ENCODE results near the gene WNT2. TPM values are rescaled to one million over a fixed set of nuclear protein-coding genes. Genes with fewer than 3 reads are reported as not detected.
A peak's percentile ranks its signal among the peaks of the same experiment; 100 is the strongest.

Gene WNT2
- total and polyA plus RNA-seq, 2 experiments from 2014 or later = 260 to 378 TPM

DNA sequence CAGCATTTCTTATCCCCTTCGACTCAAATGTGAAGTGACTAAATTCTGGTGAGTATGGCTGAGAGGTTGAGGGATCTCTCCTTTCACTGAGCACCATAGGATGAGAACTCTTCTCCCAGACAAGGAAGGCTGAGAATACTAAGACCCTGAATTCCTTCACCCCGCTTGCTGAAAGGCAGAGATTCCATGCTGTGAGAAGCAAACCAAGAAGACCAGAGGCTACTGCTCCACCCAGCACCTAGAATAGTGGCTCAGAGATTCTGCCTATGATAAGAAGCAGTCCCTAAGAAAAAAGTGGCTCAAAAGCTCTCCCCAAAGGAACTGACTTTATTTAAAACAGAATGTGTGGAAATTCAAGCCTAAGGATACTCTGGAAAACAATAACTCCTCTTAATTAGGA lies 26.7 kb upstream of the WNT2 start:
- Histone ChIP-seq H3K4me3 (no peak overlapping the region), H3K36me3 (no peaks in the 10 kb centered on the region), H3K4me1 (ENCODE audit: low read depth) (peaks cover 8% of the 10 kb centered on the region), H3K9me3 (ENCODE audit: low read depth) (no peaks in the 10 kb centered on the region), H3K27me3 (no peaks in the 10 kb centered on the region), H3K27ac (no peak overlapping the region)
- no peak for DNase-seq (ENCODE audit: low read depth in 1 of 2, low spot score in 1 of 2)
- TF ChIP-seq CTCF (IDR thresholded peaks at IDR 0.05; ENCODE audit: low read depth, low read length) = no peak

DNA sequence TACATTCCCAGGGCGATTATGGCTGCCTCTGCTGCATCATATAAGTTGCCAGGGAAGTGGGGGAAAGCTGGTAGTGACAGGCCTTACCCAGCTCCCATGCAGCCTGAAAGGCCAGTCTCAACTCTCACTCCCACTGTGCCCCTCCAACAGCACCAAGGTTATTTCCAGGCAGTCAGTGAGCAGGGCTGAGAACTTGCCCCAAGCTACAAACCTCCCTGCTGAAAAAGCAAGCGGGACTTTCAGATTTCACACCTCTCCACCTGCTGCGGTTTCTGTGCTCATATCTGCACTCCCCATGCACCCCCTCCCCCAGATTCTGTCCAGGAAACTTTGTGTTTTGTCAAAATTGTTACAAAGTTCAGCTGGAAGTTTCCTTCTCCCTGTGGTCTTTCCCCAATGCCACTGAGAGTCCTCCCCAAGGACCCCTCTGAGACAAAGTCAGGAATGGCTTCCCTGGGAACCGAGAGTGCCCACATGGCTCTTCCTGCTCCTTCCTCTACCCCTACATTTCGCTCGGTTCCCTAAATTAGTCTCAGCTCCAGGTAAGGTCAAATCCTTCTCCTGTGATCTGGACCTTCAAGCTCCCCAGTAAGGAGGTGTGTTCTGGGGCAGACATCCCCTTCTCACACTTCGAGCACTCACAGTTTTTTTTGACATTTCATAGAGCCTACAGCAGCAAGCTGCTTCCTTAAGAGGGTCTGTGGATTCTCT lies 25.3 kb upstream of the WNT2 start:
- Histone ChIP-seq H3K9me3 (ENCODE audit: low read depth) (no peaks in the 10 kb centered on the region), H3K27ac (no peak overlapping the region), H3K4me1 (ENCODE audit: low read depth) (peaks cover 12% of the 10 kb centered on the region), H3K36me3 (no peaks in the 10 kb centered on the region), H3K27me3 (no peaks in the 10 kb centered on the region), H3K4me3 (no peak overlapping the region)
- TF ChIP-seq CTCF (IDR thresholded peaks at IDR 0.05; ENCODE audit: low read depth, low read length) = no peak
- DNase-seq (ENCODE audit: low read depth in 1 of 2, low spot score in 1 of 2) = no peak

DNA sequence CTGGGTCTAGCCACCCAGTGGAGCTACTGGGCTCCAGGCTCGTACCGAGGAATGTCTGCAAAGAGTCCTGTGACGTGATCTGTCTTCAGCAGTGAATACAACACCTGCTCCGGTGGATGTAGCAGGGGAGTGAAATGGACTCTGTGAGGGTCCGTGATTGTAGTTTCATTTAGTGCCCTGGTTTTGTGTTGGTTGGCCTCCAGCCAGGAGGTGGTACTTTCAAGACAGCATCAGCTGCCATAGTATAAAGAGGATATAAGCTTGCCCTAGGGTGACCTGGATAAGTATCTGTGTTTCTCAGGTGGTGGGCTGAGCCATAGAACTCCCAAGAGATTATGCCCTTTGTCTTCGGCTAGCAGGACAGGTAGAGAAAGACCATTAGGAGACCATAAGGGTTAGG lies 24.6 kb upstream of the WNT2 start:
- H3K9me3 ChIP-seq (ENCODE audit: low read depth) = no peaks in the 10 kb centered on the region
- H3K4me1 ChIP-seq (ENCODE audit: low read depth) = peaks cover 12% of the 10 kb centered on the region
- no peaks in the 10 kb centered on the region for H3K36me3 ChIP-seq
- no peak for TF ChIP-seq CTCF (IDR thresholded peaks at IDR 0.05; ENCODE audit: low read depth, low read length)
- no peak overlapping the region for H3K4me3 ChIP-seq
- H3K27ac ChIP-seq = no peak overlapping the region
- no peaks in the 10 kb centered on the region for H3K27me3 ChIP-seq
- DNase-seq (ENCODE audit: low read depth in 1 of 2, low spot score in 1 of 2) = no peak

- H3K27ac ChIP-seq = no peak overlapping the region
- DNase-seq (ENCODE audit: low read depth in 1 of 2, low spot score in 1 of 2) = no peak
- no peak overlapping the region for H3K4me3 ChIP-seq
- no peaks in the 10 kb centered on the region for H3K27me3 ChIP-seq
- H3K36me3 ChIP-seq = no peaks in the 10 kb centered on the region
- TF ChIP-seq CTCF (IDR thresholded peaks at IDR 0.05; ENCODE audit: low read depth, low read length) = no peak
- H3K4me1 ChIP-seq (ENCODE audit: low read depth) = peaks cover 12% of the 10 kb centered on the region
- no peaks in the 10 kb centered on the region for H3K9me3 ChIP-seq (ENCODE audit: low read depth)
These were observed 23.3 kb upstream of the WNT2 start for GRCh38 chr7:117346161-117346560.

DNA sequence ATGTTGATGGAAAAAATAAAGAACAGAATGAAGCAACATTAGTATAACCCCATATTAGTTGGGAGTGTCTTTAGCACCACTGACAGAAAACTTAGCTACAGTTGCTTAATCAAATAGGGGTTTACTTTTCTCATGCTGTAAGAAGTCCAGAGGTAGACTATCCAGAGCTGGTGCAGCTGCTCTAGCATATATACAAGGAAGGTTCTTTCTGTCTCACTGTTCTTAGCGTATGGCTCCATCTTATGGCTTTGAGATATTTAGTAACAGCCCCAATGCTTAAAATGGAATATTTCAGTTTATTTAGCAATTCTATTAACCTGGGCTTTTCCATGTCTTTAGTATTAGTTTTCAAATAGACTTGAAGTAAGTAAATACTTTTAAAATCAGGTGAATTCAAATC lies 15.2 kb upstream of the WNT2 start:
- peak in 1 of 2 donors; percentile 8 for DNase-seq (ENCODE audit: low read depth in 1 of 2, low spot score in 1 of 2)
- TF ChIP-seq CTCF (IDR thresholded peaks at IDR 0.05; ENCODE audit: low read depth, low read length) = no peak
- Histone ChIP-seq H3K4me1 (ENCODE audit: low read depth) (no peaks in the 10 kb centered on the region), H3K4me3 (no peak overlapping the region), H3K27ac (no peak overlapping the region), H3K36me3 (no peaks in the 10 kb centered on the region), H3K27me3 (no peaks in the 10 kb centered on the region), H3K9me3 (ENCODE audit: low read depth) (no peaks in the 10 kb centered on the region)

Data from cardiac muscle cell (in vitro differentiated cells and primary cell).